ENCODE results near the gene RTBDN.

DNA sequence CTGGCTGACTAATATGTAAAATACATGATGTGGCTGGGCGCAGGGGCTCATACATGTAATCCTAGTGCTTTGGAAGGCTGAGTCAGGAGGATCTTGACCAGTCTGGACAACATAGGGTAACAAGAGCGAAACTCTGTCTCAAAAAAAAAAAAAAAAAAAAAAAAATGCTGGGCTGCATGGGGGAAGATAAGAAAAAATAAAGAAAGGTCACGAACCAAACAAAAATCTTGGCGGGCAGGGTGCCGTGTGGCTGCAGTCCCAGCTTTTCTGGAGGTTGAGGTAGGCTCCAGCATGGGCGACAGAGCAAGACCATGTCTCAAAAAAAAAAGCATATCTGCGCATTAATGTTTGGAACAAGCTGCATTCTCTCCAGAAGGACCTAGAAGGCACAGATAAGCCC is 19.3 kb downstream of the RTBDN start:
- TF ChIP-seq USF1 (IDR thresholded peaks at IDR 0.05) (no peak), MAX (IDR thresholded peaks at IDR 0.05) (no peak), EP300 (IDR thresholded peaks at IDR 0.05; ENCODE audit: borderline replicate concordance) (no peak), ZBTB7A (IDR thresholded peaks at IDR 0.05; ENCODE audit: low read depth) (no peak), CEBPB (IDR thresholded peaks at IDR 0.05) (no peak), CREB1 (IDR thresholded peaks at IDR 0.05; ENCODE audit: low read depth) (no peak), NFIC (IDR thresholded peaks at IDR 0.05) (no peak), FOXM1 (IDR thresholded peaks at IDR 0.05; ENCODE audit: borderline replicate concordance, low read depth) (no peak), TAF1 (IDR thresholded peaks at IDR 0.05; ENCODE audit: low read depth) (no peak), RAD21 (IDR thresholded peaks at IDR 0.05; ENCODE audit: low read depth) (no peak), YY1 (IDR thresholded peaks at IDR 0.05; ENCODE audit: low read depth) (no peak), TCF12 (IDR thresholded peaks at IDR 0.05; ENCODE audit: low read depth) (no peak)
- TF ChIP-seq, protein P1, sequence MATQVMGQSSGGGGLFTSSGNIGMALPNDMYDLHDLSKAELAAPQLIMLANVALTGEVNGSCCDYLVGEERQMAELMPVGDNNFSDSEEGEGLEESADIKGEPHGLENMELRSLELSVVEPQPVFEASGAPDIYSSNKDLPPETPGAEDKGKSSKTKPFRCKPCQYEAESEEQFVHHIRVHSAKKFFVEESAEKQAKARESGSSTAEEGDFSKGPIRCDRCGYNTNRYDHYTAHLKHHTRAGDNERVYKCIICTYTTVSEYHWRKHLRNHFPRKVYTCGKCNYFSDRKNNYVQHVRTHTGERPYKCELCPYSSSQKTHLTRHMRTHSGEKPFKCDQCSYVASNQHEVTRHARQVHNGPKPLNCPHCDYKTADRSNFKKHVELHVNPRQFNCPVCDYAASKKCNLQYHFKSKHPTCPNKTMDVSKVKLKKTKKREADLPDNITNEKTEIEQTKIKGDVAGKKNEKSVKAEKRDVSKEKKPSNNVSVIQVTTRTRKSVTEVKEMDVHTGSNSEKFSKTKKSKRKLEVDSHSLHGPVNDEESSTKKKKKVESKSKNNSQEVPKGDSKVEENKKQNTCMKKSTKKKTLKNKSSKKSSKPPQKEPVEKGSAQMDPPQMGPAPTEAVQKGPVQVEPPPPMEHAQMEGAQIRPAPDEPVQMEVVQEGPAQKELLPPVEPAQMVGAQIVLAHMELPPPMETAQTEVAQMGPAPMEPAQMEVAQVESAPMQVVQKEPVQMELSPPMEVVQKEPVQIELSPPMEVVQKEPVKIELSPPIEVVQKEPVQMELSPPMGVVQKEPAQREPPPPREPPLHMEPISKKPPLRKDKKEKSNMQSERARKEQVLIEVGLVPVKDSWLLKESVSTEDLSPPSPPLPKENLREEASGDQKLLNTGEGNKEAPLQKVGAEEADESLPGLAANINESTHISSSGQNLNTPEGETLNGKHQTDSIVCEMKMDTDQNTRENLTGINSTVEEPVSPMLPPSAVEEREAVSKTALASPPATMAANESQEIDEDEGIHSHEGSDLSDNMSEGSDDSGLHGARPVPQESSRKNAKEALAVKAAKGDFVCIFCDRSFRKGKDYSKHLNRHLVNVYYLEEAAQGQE (IDR thresholded peaks at IDR 0.05; ENCODE audit: low read depth) = no peak
